HEK293 (cell line): ENCODE data around the gene GTF2IRD1.

ENCODE experiments used
- CTCF ChIA-PET: fragments of 350-600 bp; formaldehyde crosslinking; extraction: SDS; loops from one replicate; lab custom pipeline; 2021; ENCODE audit warnings: antibody characterized with exemption; lab: Yijun Ruan, JAX
- POLR2A ChIA-PET: fragments of 300-600 bp; formaldehyde crosslinking; extraction: SDS; loops from one replicate; lab custom pipeline; 2020; ENCODE audit warnings: antibody characterized with exemption, inconsistent platforms; lab: Yijun Ruan, JAX
- H3K27ac ChIP-seq: fragments of 200-500 bp; sonication (Bioruptor generic); 2 replicates; pipeline ENCODE4 v1.5.1; 2014; ENCODE audit warnings: low read depth, low read length, control low read depth, inconsistent platforms; ENCODE audit errors: extremely low read depth
- H3K36me3 ChIP-seq, 2 experiments: fragments of 200-500 bp in 1 of 2; sonication (Bioruptor generic) in 1 of 2; 1 replicate in 1 of 2; 2 replicates in 1 of 2; pipeline ENCODE4 v1.5.1; 2014 to 2017; ENCODE audit warnings: inconsistent platforms in 2 of 2, low read length in 2 of 2; ENCODE audit not compliant: control insufficient read depth in 2 of 2, insufficient read depth in 1 of 2
- H3K4me1 ChIP-seq: fragments of 200-500 bp; sonication (Bioruptor generic); 2 replicates; pipeline ENCODE4 v1.5.1; 2014; ENCODE audit warnings: mild to moderate bottlenecking, low read length, inconsistent platforms; ENCODE audit not compliant: control insufficient read depth, insufficient read depth
- H3K4me3 ChIP-seq: 2 replicates; pipeline ENCODE4 v1.5.1; 2011; ENCODE audit warnings: low read depth, mild to moderate bottlenecking, control low read depth, low read length, moderate library complexity
- H3K9me3 ChIP-seq: fragments of 200-500 bp; sonication (Bioruptor generic); 2 replicates; pipeline ENCODE4 v1.5.1; 2014; ENCODE audit warnings: low read depth, low read length, inconsistent platforms; ENCODE audit not compliant: control insufficient read depth, insufficient read depth
- BCL11B ChIP-seq: fragments of 450-650 bp; formaldehyde crosslinking; IDR thresholded peaks from 2 replicates; pipeline ENCODE4 v1.5.1; 2016; ENCODE audit warnings: low read depth, missing biosample characterization, missing genetic modification characterization
- FEZF1 ChIP-seq: fragments of 450-650 bp; formaldehyde crosslinking; IDR thresholded peaks from 2 replicates; pipeline ENCODE4 v1.5.1; 2016; ENCODE audit warnings: missing biosample characterization, missing genetic modification characterization
- MYNN ChIP-seq: fragments of 450-650 bp; formaldehyde crosslinking; IDR thresholded peaks from 2 replicates; pipeline ENCODE4 v1.5.1; 2016; ENCODE audit warnings: missing biosample characterization, missing genetic modification characterization, borderline replicate concordance
- PRDM4 ChIP-seq: fragments of 450-650 bp; formaldehyde crosslinking; IDR thresholded peaks from 2 replicates; pipeline ENCODE4 v1.5.1; 2017; ENCODE audit warnings: missing biosample characterization, missing genetic modification characterization
- SP3 ChIP-seq: fragments of 450-650 bp; formaldehyde crosslinking; IDR thresholded peaks from 2 replicates; pipeline ENCODE4 v1.5.1; 2016; ENCODE audit warnings: missing biosample characterization, missing genetic modification characterization
- WT1 ChIP-seq: fragments of 450-650 bp; formaldehyde crosslinking; IDR thresholded peaks from 2 replicates; pipeline ENCODE4 v1.5.1; 2016; ENCODE audit warnings: missing biosample characterization, missing genetic modification characterization
- ZBTB11 ChIP-seq: fragments of 450-650 bp; formaldehyde crosslinking; conservative IDR thresholded peaks from 2 replicates; pipeline ENCODE4 v1.5.1; 2016; ENCODE audit warnings: low read depth, missing biosample characterization, missing genetic modification characterization
- ZBTB20 ChIP-seq: fragments of 450-650 bp; formaldehyde crosslinking; IDR thresholded peaks from 2 replicates; pipeline ENCODE4 v1.5.1; 2016; ENCODE audit warnings: missing biosample characterization, missing genetic modification characterization
- ZFP41 ChIP-seq: fragments of 450-650 bp; formaldehyde crosslinking; IDR thresholded peaks from 2 replicates; pipeline ENCODE4 v1.5.1; 2016; ENCODE audit warnings: missing biosample characterization, missing genetic modification characterization, borderline replicate concordance
- ZNF121 ChIP-seq: fragments of 450-650 bp; formaldehyde crosslinking; IDR thresholded peaks from 2 replicates; pipeline ENCODE4 v1.5.1; 2016; ENCODE audit warnings: missing biosample characterization, missing genetic modification characterization
- ZNF169 ChIP-seq: fragments of 450-650 bp; formaldehyde crosslinking; IDR thresholded peaks from 2 replicates; pipeline ENCODE4 v1.5.1; 2016; ENCODE audit warnings: missing biosample characterization, missing genetic modification characterization
- ZNF174 ChIP-seq: fragments of 450-650 bp; formaldehyde crosslinking; IDR thresholded peaks from 2 replicates; pipeline ENCODE4 v1.5.0; 2017; ENCODE audit warnings: missing biosample characterization, mild to moderate bottlenecking, missing genetic modification characterization
- ZNF175 ChIP-seq: fragments of 450-650 bp; formaldehyde crosslinking; IDR thresholded peaks from 2 replicates; pipeline ENCODE4 v1.5.1; 2016; ENCODE audit warnings: missing biosample characterization, missing genetic modification characterization
- ZNF214 ChIP-seq: fragments of 450-650 bp; formaldehyde crosslinking; IDR thresholded peaks from 2 replicates; pipeline ENCODE4 v1.5.1; 2017; ENCODE audit warnings: missing biosample characterization, mild to moderate bottlenecking, missing genetic modification characterization, borderline replicate concordance
- ZNF23 ChIP-seq: fragments of 450-650 bp; formaldehyde crosslinking; IDR thresholded peaks from 2 replicates; pipeline ENCODE4 v1.5.1; 2016; ENCODE audit warnings: missing biosample characterization, missing genetic modification characterization, borderline replicate concordance
- ZNF416 ChIP-seq: fragments of 450-650 bp; formaldehyde crosslinking; IDR thresholded peaks from 2 replicates; pipeline ENCODE4 v1.5.1; 2016; ENCODE audit warnings: missing biosample characterization, missing genetic modification characterization
- ZNF518A ChIP-seq: fragments of 450-650 bp; formaldehyde crosslinking; conservative IDR thresholded peaks from 2 replicates; pipeline ENCODE4 v1.5.1; 2016; ENCODE audit warnings: low read depth, missing biosample characterization, missing genetic modification characterization
- ZNF549 ChIP-seq: fragments of 450-650 bp; IDR thresholded peaks from 2 replicates; pipeline ENCODE4 v1.5.1; 2018; ENCODE audit warnings: missing biosample characterization, missing genetic modification characterization, mild to moderate bottlenecking, inconsistent platforms, moderate library complexity
- ZXDB ChIP-seq: fragments of 450-650 bp; formaldehyde crosslinking; IDR thresholded peaks from 2 replicates; pipeline ENCODE4 v1.5.1; 2016; ENCODE audit warnings: missing biosample characterization, missing genetic modification characterization
- TF ChIP-seq, protein P1 (sequence below): fragments of 450-650 bp; formaldehyde crosslinking; IDR thresholded peaks from 2 replicates; pipeline ENCODE4 v1.5.1; 2017; ENCODE audit warnings: missing biosample characterization, missing genetic modification characterization
- TF ChIP-seq, protein P2 (sequence below): fragments of 450-650 bp; formaldehyde crosslinking; IDR thresholded peaks from 2 replicates; pipeline ENCODE4 v1.5.1; 2017; ENCODE audit warnings: missing biosample characterization, missing genetic modification characterization

Gene GTF2IRD1

DNA sequence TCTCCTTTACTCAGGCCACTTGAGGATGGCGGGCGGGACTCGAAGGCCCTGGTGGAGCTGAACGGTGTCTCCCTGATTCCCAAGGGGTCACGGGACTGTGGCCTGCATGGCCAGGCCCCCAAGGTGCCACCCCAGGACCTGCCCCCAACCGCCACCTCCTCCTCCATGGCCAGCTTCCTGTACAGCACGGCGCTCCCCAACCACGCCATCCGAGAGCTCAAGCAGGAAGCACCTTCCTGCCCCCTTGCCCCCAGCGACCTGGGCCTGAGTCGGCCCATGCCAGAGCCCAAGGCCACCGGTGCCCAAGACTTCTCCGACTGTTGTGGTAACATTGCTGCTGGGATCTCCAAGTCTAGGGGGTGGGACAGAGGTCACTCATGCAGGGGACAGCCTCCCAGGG lies 65.7 kb downstream of the GTF2IRD1 start:
- no peak for TF ChIP-seq ZNF23 (tag by site-specific recombination)
- TF ChIP-seq MYNN, result no peak
- no peak for TF ChIP-seq ZNF518A (tag by site-specific recombination)
- TF ChIP-seq ZNF549, result no peak
- TF ChIP-seq SP3 (tag by site-specific recombination), result no peak
- no peak for TF ChIP-seq WT1
- TF ChIP-seq ZNF175 (tag by site-specific recombination), result no peak
- no peak for TF ChIP-seq PRDM4 (tag by site-specific recombination)
- no peak for TF ChIP-seq FEZF1
- TF ChIP-seq ZNF121 (tag by site-specific recombination), result no peak
- no peak for TF ChIP-seq ZNF169 (tag by site-specific recombination)
- TF ChIP-seq ZXDB (tag by site-specific recombination), result no peak
- no peak for TF ChIP-seq ZNF416 (tag by site-specific recombination)
- TF ChIP-seq, protein P1, sequence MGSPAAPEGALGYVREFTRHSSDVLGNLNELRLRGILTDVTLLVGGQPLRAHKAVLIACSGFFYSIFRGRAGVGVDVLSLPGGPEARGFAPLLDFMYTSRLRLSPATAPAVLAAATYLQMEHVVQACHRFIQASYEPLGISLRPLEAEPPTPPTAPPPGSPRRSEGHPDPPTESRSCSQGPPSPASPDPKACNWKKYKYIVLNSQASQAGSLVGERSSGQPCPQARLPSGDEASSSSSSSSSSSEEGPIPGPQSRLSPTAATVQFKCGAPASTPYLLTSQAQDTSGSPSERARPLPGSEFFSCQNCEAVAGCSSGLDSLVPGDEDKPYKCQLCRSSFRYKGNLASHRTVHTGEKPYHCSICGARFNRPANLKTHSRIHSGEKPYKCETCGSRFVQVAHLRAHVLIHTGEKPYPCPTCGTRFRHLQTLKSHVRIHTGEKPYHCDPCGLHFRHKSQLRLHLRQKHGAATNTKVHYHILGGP (tag by site-specific recombination), result no peak
- TF ChIP-seq ZNF174 (tag by site-specific recombination), result no peak
- Histone ChIP-seq H3K36me3 (peaks cover 8 to 60% of the 10 kb centered on the region in 2 experiments), H3K4me1 (no peaks in the 10 kb centered on the region), H3K27ac (no peak overlapping the region), H3K9me3 (no peaks in the 10 kb centered on the region), H3K4me3 (no peak overlapping the region)
- ChIA-PET CTCF (interaction anchor here (0.5 kb wide), 1 partner anchor 292 kb away, joined by 3 read pairs; no protein-coding TSS in a partner anchor), POLR2A (no interaction called here)

- no peaks in the 10 kb centered on the region for H3K9me3 ChIP-seq
- POLR2A ChIA-PET, result no interaction called here
- CTCF ChIA-PET, result no interaction called here
- no peak overlapping the region for H3K27ac ChIP-seq
- H3K4me3 ChIP-seq, result no peak overlapping the region
- H3K4me1 ChIP-seq, result no peaks in the 10 kb centered on the region
- H3K36me3 ChIP-seq, result peaks cover 13 to 55% of the 10 kb centered on the region in 2 experiments
- TF ChIP-seq ZNF214 (tag by site-specific recombination) (no peak), ZFP41 (tag by site-specific recombination) (no peak), ZBTB11 (no peak), BCL11B (tag by site-specific recombination) (no peak), ZBTB20 (tag by site-specific recombination) (no peak)
- TF ChIP-seq, protein P2, sequence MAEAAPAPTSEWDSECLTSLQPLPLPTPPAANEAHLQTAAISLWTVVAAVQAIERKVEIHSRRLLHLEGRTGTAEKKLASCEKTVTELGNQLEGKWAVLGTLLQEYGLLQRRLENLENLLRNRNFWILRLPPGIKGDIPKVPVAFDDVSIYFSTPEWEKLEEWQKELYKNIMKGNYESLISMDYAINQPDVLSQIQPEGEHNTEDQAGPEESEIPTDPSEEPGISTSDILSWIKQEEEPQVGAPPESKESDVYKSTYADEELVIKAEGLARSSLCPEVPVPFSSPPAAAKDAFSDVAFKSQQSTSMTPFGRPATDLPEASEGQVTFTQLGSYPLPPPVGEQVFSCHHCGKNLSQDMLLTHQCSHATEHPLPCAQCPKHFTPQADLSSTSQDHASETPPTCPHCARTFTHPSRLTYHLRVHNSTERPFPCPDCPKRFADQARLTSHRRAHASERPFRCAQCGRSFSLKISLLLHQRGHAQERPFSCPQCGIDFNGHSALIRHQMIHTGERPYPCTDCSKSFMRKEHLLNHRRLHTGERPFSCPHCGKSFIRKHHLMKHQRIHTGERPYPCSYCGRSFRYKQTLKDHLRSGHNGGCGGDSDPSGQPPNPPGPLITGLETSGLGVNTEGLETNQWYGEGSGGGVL, result no peak
These were observed 68.1 kb downstream of the GTF2IRD1 start for GRCh38 chr7:74521855-74522254.
